GM18526 (cell line): Measurements from ENCODE around the gene PIGO.

Source experiments
- POLR2A ChIP-seq: IDR thresholded peaks from 3 replicates; pipeline ENCODE4 v1.6.1; 2011; ENCODE audit not compliant: insufficient read length; ENCODE audit errors: extremely low read depth

Gene PIGO

GRCh38 chr9:35096035-35096849 lies at the start of gene PIGO:
Gene PIGO (minus strand): TSS chr9:35096591. CDS start chr9:35095565, 1,026 bp downstream.
- peak; percentile 86 for TF ChIP-seq POLR2A

DNA sequence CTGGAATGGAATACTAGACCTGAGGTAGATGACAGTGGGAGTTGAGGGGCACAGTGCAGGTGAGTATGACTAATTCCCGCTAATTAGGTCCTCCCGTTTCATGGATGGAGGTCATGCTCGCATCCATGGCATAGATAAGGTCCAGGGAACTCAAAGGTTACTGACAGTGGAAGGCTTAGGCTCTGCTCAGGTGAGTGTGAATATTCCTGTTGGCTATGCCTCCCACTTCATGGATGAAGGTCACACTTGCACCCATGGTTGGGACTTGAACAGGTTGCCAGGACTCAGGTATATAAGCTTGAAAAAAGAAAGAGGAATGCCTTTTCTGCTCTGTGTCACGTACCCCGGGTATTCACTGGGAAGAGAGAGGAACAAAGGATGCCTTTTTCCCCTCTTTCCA lies 45.6 kb upstream of the PIGO start:
- no peak for TF ChIP-seq POLR2A

GRCh38 chr9:35140093-35140492 lies 43.7 kb upstream of the PIGO start:
- no peak for TF ChIP-seq POLR2A

GRCh38 chr9:35136866-35137265 lies 40.5 kb upstream of the PIGO start:
- TF ChIP-seq POLR2A: no peak

DNA sequence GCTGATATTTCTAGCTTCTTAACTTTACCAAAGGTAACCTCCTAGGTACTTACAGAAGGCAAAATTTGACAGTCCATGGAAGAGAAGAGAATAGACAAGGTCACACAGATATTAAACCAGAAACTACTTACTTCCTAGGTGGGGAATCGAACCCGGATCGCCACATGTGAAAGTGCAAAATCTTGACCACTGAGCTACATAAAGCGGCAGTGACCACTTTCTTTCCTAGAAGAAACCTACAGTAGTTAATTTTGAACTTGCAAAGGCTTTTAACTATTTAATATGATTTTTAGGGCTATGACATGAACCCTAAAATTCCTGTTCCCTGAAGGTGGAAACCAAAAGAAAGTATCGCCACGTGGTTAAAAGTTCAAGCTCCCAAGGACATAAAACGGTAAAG lies 39.6 kb upstream of the PIGO start:
- TF ChIP-seq POLR2A: no peak

DNA sequence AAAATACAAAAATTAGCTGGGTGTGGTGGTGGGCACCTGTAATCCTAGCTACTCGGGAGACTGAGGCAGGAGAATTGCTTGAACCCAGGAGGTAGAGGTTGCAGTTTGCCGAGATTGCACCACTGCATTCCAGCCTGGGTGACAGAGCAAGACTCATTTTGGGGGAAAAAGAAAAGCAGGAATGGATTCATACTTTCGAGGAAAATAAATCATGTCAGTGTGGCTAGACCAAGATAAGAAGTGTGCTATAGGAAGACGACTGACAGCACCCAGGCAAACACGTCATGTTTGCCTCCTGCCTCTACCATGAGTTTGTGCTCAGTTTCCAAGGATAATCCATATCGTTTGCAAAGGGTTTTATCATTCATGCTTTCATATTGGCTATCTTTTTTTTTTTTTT lies 38.5 kb upstream of the PIGO start:
- no peak for TF ChIP-seq POLR2A

DNA sequence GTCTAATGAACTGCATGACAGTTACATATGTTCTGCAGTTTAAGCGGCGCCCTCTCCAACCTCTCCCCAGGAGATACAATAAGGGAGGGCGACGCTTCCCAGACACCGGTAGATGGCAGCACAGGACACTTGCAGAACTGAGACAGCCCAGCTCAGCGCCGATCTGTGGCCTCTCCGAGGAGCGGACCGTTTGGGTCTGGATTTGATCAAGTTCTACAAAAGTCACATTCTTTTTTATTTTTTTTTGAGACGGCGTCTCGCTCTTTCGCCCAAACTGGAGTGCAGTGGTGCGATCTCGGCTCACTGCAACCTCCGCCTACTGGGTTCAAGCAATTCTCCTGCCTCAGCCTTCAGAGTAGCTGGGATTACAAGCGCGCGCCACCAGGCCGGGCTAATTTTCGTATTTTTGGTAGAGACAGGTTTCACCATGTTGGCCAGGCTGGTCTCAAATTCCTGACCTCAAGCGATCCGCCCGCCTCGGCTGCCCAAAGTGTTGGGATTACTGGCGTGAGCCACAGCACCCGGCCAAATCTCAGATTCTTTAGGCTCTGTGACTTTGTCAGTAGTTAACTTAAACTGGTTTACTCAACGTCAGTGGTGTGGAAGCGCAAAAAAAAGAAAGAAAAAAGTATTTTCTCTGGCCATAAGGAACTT lies 20.6 kb upstream of the PIGO start:
- TF ChIP-seq POLR2A: no peak

DNA sequence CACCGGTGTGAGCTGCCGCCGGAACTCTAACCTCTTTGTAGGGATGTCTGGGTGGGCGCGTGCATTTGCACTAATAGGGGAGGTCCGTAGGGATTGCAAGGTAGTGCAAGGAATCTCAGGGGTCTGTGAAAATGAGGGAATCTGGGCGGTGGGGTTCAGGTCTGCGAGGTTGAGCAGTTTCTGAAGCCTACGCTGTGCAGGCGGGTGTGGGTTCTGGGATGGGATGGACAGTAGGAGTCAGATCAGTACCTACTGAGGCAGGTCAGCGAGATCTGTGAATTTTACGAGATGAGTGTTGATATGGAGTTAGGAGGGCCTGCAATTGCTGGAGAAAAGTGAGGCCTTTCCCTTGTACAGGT lies 20.1 kb upstream of the PIGO start:
- TF ChIP-seq POLR2A: no peak

- peak; percentile 37 for TF ChIP-seq POLR2A
These were observed 19.5 kb upstream of the PIGO start, which contains the start of gene ATOSB for GRCh38 chr9:35115680-35116538. Gene ATOSB (minus strand): TSS chr9:35115862. CDS start chr9:35108274, 7,588 bp downstream.

GRCh38 chr9:35114840-35115628 lies 18.6 kb upstream of the PIGO start:
- no peak for TF ChIP-seq POLR2A

GRCh38 chr9:35114113-35114839 lies 17.9 kb upstream of the PIGO start:
- no peak for TF ChIP-seq POLR2A

- TF ChIP-seq POLR2A: no peak
These were observed 16.0 kb upstream of the PIGO start for GRCh38 chr9:35112257-35113020.
